Measurements from ENCODE around the gene COL28A1.
"Not testable (repeated sequence)": the region's sequence is repeated elsewhere in the genome, so short reads cannot be mapped to it uniquely, and the experiment has no call there.

COL28A1 gene

GRCh38 chr7:7495171-7495570, 40.5 kb downstream of the COL28A1 start:
- no peaks in the 10 kb centered on the region for H3K27me3 ChIP-seq (ENCODE audit: insufficient read depth, low read length)
- H3K36me3 ChIP-seq (ENCODE audit: insufficient read depth, low read length): no peaks in the 10 kb centered on the region
- H3K27ac ChIP-seq (ENCODE audit: low read depth, low read length): no peak overlapping the region
- no peaks in the 10 kb centered on the region for H3K4me1 ChIP-seq (ENCODE audit: insufficient read depth, low read length)
- 100% methylated on average over 1 of the region's 1 CpG for WGBS
- H3K9ac ChIP-seq (ENCODE audit: low read depth, low read length): no peak overlapping the region
- no peaks in the 10 kb centered on the region for H3K9me3 ChIP-seq (ENCODE audit: insufficient read depth, low read depth, low read length)
- no peak overlapping the region for H3K4me3 ChIP-seq (ENCODE audit: low read length)

- Histone ChIP-seq H3K9ac (ENCODE audit: low read depth, low read length) (no peak overlapping the region), H3K27me3 (ENCODE audit: insufficient read depth, low read length) (no peaks in the 10 kb centered on the region), H3K4me1 (ENCODE audit: insufficient read depth, low read length) (no peaks in the 10 kb centered on the region), H3K27ac (ENCODE audit: low read depth, low read length) (no peak overlapping the region), H3K4me3 (ENCODE audit: low read length) (no peak overlapping the region), H3K36me3 (ENCODE audit: insufficient read depth, low read length) (no peaks in the 10 kb centered on the region), H3K9me3 (ENCODE audit: insufficient read depth, low read depth, low read length) (peaks cover 4% of the 10 kb centered on the region; the same call in 1 of the 2 replicates)
- WGBS: 86% methylated on average over 3 of the region's 3 CpGs
These were observed 44.6 kb downstream of the COL28A1 start for GRCh38 chr7:7491044-7491443.

- WGBS: 92% methylated on average over 2 of the region's 2 CpGs
- Histone ChIP-seq H3K4me1 (ENCODE audit: insufficient read depth, low read length) (no peaks in the 10 kb centered on the region), H3K27me3 (ENCODE audit: insufficient read depth, low read length) (no peaks in the 10 kb centered on the region), H3K4me3 (ENCODE audit: low read length) (no peak overlapping the region), H3K36me3 (ENCODE audit: insufficient read depth, low read length) (no peaks in the 10 kb centered on the region), H3K9me3 (ENCODE audit: insufficient read depth, low read depth, low read length) (peaks cover 9% of the 10 kb centered on the region), H3K27ac (ENCODE audit: low read depth, low read length) (no peak overlapping the region), H3K9ac (ENCODE audit: low read depth, low read length) (no peak overlapping the region)
These were observed 45.7 kb downstream of the COL28A1 start for GRCh38 chr7:7490003-7490402.

- no peaks in the 10 kb centered on the region for H3K4me1 ChIP-seq (ENCODE audit: insufficient read depth, low read length)
- H3K4me3 ChIP-seq (ENCODE audit: low read length): no peak overlapping the region
- no peak overlapping the region for H3K9ac ChIP-seq (ENCODE audit: low read depth, low read length)
- WGBS: 100% methylated on average over 1 of the region's 2 CpGs
- peaks cover 10% of the 10 kb centered on the region for H3K9me3 ChIP-seq (ENCODE audit: insufficient read depth, low read depth, low read length)
- H3K36me3 ChIP-seq (ENCODE audit: insufficient read depth, low read length): no peaks in the 10 kb centered on the region
- H3K27ac ChIP-seq (ENCODE audit: low read depth, low read length): no peak overlapping the region
- no peaks in the 10 kb centered on the region for H3K27me3 ChIP-seq (ENCODE audit: insufficient read depth, low read length)
These were observed 46.1 kb downstream of the COL28A1 start for GRCh38 chr7:7489546-7489945.

GRCh38 chr7:7486362-7486761, 49.3 kb downstream of the COL28A1 start:
- peaks cover 18% of the 10 kb centered on the region for H3K9me3 ChIP-seq (ENCODE audit: insufficient read depth, low read depth, low read length)
- H3K4me3 ChIP-seq (ENCODE audit: low read length): no peak overlapping the region
- H3K36me3 ChIP-seq (ENCODE audit: insufficient read depth, low read length): no peaks in the 10 kb centered on the region
- H3K4me1 ChIP-seq (ENCODE audit: insufficient read depth, low read length): no peaks in the 10 kb centered on the region
- no peaks in the 10 kb centered on the region for H3K27me3 ChIP-seq (ENCODE audit: insufficient read depth, low read length)
- H3K27ac ChIP-seq (ENCODE audit: low read depth, low read length): no peak overlapping the region
- no peak overlapping the region for H3K9ac ChIP-seq (ENCODE audit: low read depth, low read length)
- WGBS: 100% methylated on average over 2 of the region's 3 CpGs

GRCh38 chr7:7484072-7484471, 51.6 kb downstream of the COL28A1 start:
- Histone ChIP-seq H3K27me3 (ENCODE audit: insufficient read depth, low read length) (no peaks in the 10 kb centered on the region), H3K36me3 (ENCODE audit: insufficient read depth, low read length) (no peaks in the 10 kb centered on the region), H3K4me1 (ENCODE audit: insufficient read depth, low read length) (no peaks in the 10 kb centered on the region), H3K9me3 (ENCODE audit: insufficient read depth, low read depth, low read length) (peaks cover 18% of the 10 kb centered on the region), H3K27ac (ENCODE audit: low read depth, low read length) (no peak overlapping the region), H3K9ac (ENCODE audit: low read depth, low read length) (no peak overlapping the region), H3K4me3 (ENCODE audit: low read length) (no peak overlapping the region)
- WGBS: no CpG with 5 or more reads among the region's 1 CpG

GRCh38 chr7:7481802-7482201, 53.9 kb downstream of the COL28A1 start:
- no peak overlapping the region for H3K27ac ChIP-seq (ENCODE audit: low read depth, low read length)
- H3K27me3 ChIP-seq (ENCODE audit: insufficient read depth, low read length): no peaks in the 10 kb centered on the region
- no peak overlapping the region for H3K9ac ChIP-seq (ENCODE audit: low read depth, low read length)
- no peaks in the 10 kb centered on the region for H3K4me1 ChIP-seq (ENCODE audit: insufficient read depth, low read length)
- H3K36me3 ChIP-seq (ENCODE audit: insufficient read depth, low read length): no peaks in the 10 kb centered on the region
- H3K4me3 ChIP-seq (ENCODE audit: low read length): no peak overlapping the region
- 92% methylated on average over 1 of the region's 2 CpGs for WGBS
- peaks cover 18% of the 10 kb centered on the region for H3K9me3 ChIP-seq (ENCODE audit: insufficient read depth, low read depth, low read length)

- no peak overlapping the region for H3K9ac ChIP-seq (ENCODE audit: low read depth, low read length)
- H3K4me1 ChIP-seq (ENCODE audit: insufficient read depth, low read length): no peaks in the 10 kb centered on the region
- no peaks in the 10 kb centered on the region for H3K27me3 ChIP-seq (ENCODE audit: insufficient read depth, low read length)
- WGBS: 100% methylated on average over 2 of the region's 2 CpGs
- no peak overlapping the region for H3K27ac ChIP-seq (ENCODE audit: low read depth, low read length)
- no peak overlapping the region for H3K4me3 ChIP-seq (ENCODE audit: low read length)
- H3K9me3 ChIP-seq (ENCODE audit: insufficient read depth, low read depth, low read length): peaks cover 6% of the 10 kb centered on the region; the same call in 1 of the 2 replicates
- H3K36me3 ChIP-seq (ENCODE audit: insufficient read depth, low read length): no peaks in the 10 kb centered on the region
These were observed 56.3 kb downstream of the COL28A1 start for GRCh38 chr7:7479275-7479805.

- Histone ChIP-seq H3K4me1 (ENCODE audit: insufficient read depth, low read length) (no peaks in the 10 kb centered on the region), H3K27ac (ENCODE audit: low read depth, low read length) (no peak overlapping the region), H3K36me3 (ENCODE audit: insufficient read depth, low read length) (no peaks in the 10 kb centered on the region), H3K27me3 (ENCODE audit: insufficient read depth, low read length) (no peaks in the 10 kb centered on the region), H3K4me3 (ENCODE audit: low read length) (no peak overlapping the region), H3K9ac (ENCODE audit: low read depth, low read length) (no peak overlapping the region), H3K9me3 (ENCODE audit: insufficient read depth, low read depth, low read length) (peaks cover under 1% of the 10 kb centered on the region; the same call in 1 of the 2 replicates)
- WGBS: 95% methylated on average over 23 of the region's 23 CpGs
These were observed 57.1 kb downstream of the COL28A1 start for GRCh38 chr7:7478569-7478968.

- H3K36me3 ChIP-seq (ENCODE audit: insufficient read depth, low read length); H3K9ac ChIP-seq (ENCODE audit: low read depth, low read length); H3K9me3 ChIP-seq (ENCODE audit: insufficient read depth, low read depth, low read length); H3K4me1 ChIP-seq (ENCODE audit: insufficient read depth, low read length); H3K27ac ChIP-seq (ENCODE audit: low read depth, low read length); H3K4me3 ChIP-seq (ENCODE audit: low read length); H3K27me3 ChIP-seq (ENCODE audit: insufficient read depth, low read length): not testable (repeated sequence)
- WGBS: 91% methylated on average over 7 of the region's 7 CpGs
These were observed 58.0 kb downstream of the COL28A1 start for GRCh38 chr7:7477641-7478040.

- H3K9ac ChIP-seq (ENCODE audit: low read depth, low read length): no peak overlapping the region
- H3K27me3 ChIP-seq (ENCODE audit: insufficient read depth, low read length): no peaks in the 10 kb centered on the region
- H3K27ac ChIP-seq (ENCODE audit: low read depth, low read length): no peak overlapping the region
- 100% methylated on average over 1 of the region's 1 CpG for WGBS
- no peaks in the 10 kb centered on the region for H3K4me1 ChIP-seq (ENCODE audit: insufficient read depth, low read length)
- H3K4me3 ChIP-seq (ENCODE audit: low read length): no peak overlapping the region
- 0 out of 2 replicates have a peak, but pooled peaks cover 2% of the 10 kb centered on the region for H3K9me3 ChIP-seq (ENCODE audit: insufficient read depth, low read depth, low read length)
- H3K36me3 ChIP-seq (ENCODE audit: insufficient read depth, low read length): no peaks in the 10 kb centered on the region
These were observed 59.3 kb downstream of the COL28A1 start for GRCh38 chr7:7476381-7476780.

- no peak overlapping the region for H3K27ac ChIP-seq (ENCODE audit: low read depth, low read length)
- H3K4me1 ChIP-seq (ENCODE audit: insufficient read depth, low read length): no peaks in the 10 kb centered on the region
- H3K4me3 ChIP-seq (ENCODE audit: low read length): no peak overlapping the region
- no peak overlapping the region for H3K9ac ChIP-seq (ENCODE audit: low read depth, low read length)
- no peaks in the 10 kb centered on the region for H3K36me3 ChIP-seq (ENCODE audit: insufficient read depth, low read length)
- 100% methylated on average over 1 of the region's 2 CpGs for WGBS
- H3K9me3 ChIP-seq (ENCODE audit: insufficient read depth, low read depth, low read length): 0 out of 2 replicates have a peak, but pooled peaks cover 2% of the 10 kb centered on the region
- no peaks in the 10 kb centered on the region for H3K27me3 ChIP-seq (ENCODE audit: insufficient read depth, low read length)
These were observed 60.1 kb downstream of the COL28A1 start for GRCh38 chr7:7475601-7476000.
